HL-60/S4 (cell line): ENCODE measurements around the gene RHBDF2.

Experiments
- in situ Hi-C: fragments of 300-500 bp; cut with MboI; formaldehyde crosslinking; loops from 2 replicates; pipeline ENCODE4 v1.14.3; 2022; ENCODE audit warnings: low sequenced_read_pairs

Gene RHBDF2

GRCh38 chr17:76484228-76484725 lies 16.9 kb downstream of the RHBDF2 start:
- in situ Hi-C loops: no loop called here

- in situ Hi-C loops: no loop called here
These were observed 20.1 kb downstream of the RHBDF2 start for GRCh38 chr17:76481071-76481655.

GRCh38 chr17:76480632-76481031 lies 20.6 kb downstream of the RHBDF2 start:
- in situ Hi-C loops: no loop called here

- in situ Hi-C loops: no loop called here
These were observed 21.6 kb downstream of the RHBDF2 start for GRCh38 chr17:76479515-76480060.

DNA sequence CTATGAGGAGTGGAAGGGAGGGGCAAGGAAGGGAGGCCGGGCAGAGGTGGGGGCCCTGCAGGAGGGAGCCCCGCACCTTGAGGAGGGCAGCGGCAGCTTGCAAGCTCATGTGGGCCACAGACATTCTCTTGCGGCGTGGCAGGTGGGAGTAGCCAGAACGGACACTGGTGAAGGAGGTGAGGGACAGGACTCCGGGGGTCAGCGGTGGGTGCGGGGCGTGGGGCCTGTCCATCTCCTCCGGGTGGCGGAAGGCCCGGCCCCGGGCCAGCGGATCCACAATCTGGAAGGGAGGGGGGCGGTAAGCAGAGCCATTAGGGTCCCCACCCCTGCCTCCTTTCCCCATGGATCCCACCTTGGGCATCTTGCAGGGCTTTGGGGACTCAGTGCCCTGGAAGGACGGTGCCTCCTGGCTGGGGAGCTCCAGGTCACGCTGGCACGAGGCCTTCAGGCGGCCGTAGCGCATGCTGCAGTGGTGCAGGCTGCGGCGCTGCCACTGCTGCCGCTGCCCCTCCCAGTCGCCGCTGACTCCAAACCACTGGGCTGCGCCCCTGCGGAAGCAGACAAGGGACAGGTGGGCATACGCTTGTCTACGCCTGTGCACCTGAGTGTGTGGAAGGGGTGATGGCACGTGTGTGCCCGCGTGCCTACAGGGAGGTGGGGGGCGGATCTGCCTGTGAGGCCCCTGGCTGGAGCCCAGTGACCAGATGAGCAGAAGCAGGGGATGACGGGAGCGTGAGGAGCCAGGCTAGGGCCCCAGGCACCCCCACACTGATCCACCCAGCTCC lies 22.3 kb downstream of the RHBDF2 start:
- in situ Hi-C loops: no loop called here

DNA sequence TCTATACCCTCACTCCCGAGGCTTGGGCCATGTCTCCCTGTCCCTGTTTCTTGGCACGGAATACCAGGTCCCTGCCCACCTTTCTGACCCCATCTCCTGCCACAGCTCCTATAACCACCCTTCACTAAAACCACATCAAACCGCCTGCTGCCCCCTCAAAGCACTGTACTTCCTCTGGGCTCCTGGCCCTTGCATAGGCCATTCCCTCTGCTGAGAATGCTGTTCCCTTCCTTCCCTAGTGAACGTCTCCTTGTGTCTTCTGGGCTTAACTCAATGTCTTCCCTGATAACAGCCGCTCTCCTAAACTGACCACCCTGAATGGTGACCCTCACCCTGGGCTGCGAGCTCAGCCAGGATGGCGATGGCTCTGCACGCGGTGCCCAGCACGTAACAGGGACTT lies 23.1 kb downstream of the RHBDF2 start:
- in situ Hi-C loops: no loop called here

GRCh38 chr17:76477576-76477975 lies 23.6 kb downstream of the RHBDF2 start:
- in situ Hi-C loops: no loop called here

DNA sequence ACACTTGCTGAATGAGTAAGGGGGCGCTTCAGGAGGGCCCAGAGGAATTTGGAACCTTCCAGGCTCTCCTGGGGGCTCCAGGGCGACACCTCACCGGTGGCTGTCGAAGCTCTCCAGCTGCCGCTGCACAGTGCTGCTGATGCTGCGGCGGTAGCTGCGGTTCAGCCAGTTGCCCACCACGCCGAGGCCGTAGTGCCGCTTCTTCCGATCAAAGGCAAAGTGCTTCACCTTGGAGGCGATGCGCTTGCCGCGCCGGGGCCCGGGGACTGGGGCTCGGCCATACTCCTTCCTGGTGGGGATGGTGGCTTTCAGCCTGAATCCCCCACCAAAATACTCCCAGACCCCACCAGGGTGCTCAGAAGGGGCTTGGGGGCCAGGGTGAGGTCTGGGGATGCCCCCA lies 24.5 kb downstream of the RHBDF2 start:
- in situ Hi-C loops: no loop called here

- in situ Hi-C loops: no loop called here
These were observed 25.9 kb downstream of the RHBDF2 start for GRCh38 chr17:76475302-76475701.

DNA sequence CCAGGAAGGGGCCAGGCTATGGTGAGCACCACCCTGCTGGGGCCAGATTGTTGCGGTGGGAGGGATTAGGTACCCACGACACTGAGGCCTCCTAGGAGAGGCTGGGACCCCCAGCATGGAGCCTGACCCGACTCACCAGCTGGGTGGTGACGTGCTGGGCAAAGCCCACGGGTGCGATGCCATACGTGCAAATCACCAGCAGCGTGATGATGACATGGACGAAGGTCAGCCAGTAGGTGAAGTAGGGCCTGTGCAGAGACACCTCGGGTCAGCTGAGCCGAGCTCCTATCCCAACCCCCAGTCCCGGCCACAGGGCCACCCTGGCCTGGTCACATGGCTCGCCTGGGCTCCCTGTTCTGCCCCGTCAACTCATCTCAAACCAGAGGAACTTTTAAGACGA lies 26.3 kb downstream of the RHBDF2 start:
- in situ Hi-C loops: no loop called here

DNA sequence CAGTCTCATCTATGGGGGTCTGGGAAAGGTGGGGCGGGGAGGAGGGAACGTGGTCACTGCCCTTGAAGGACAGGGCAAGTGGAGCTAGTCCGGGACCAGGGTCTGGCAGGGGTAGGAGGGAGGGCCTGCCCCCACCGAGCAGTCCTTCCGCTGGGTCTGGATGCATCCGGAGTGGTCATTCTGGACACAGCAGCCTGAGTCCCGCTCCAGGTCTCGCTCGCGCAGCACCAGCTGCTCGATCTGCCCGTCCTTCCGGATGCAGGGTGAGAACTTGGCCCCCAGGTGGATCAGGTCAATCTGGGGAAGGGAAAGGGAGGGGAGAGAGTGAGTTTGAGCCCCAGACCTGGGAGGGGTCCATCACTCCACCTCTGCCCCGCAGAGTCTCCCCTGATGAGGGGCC lies 27.0 kb downstream of the RHBDF2 start:
- in situ Hi-C loops: no loop called here

- in situ Hi-C loops: no loop called here
These were observed 27.7 kb downstream of the RHBDF2 start for GRCh38 chr17:76473541-76473985.

GRCh38 chr17:76472726-76473125 lies 28.5 kb downstream of the RHBDF2 start:
- in situ Hi-C loops: no loop called here

DNA sequence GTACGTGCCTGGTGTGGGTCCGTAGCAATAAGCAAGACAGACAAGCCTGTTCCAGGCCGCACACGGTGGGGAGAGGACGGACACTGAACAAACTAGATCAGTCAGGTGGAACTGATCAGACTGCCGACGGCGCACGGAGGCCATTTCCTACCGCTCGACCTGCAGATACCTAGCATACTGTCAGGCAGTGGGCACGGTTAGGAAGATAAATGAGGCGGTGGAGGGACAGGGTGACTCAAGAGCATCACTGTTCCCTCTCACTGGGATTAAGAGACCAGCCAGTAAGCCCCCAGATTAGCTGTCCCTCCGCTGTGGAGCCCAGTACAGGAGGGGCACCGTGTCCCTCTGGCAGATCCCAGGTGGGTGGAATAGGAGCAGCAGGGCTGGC lies 29.0 kb downstream of the RHBDF2 start:
- in situ Hi-C loops: no loop called here

DNA sequence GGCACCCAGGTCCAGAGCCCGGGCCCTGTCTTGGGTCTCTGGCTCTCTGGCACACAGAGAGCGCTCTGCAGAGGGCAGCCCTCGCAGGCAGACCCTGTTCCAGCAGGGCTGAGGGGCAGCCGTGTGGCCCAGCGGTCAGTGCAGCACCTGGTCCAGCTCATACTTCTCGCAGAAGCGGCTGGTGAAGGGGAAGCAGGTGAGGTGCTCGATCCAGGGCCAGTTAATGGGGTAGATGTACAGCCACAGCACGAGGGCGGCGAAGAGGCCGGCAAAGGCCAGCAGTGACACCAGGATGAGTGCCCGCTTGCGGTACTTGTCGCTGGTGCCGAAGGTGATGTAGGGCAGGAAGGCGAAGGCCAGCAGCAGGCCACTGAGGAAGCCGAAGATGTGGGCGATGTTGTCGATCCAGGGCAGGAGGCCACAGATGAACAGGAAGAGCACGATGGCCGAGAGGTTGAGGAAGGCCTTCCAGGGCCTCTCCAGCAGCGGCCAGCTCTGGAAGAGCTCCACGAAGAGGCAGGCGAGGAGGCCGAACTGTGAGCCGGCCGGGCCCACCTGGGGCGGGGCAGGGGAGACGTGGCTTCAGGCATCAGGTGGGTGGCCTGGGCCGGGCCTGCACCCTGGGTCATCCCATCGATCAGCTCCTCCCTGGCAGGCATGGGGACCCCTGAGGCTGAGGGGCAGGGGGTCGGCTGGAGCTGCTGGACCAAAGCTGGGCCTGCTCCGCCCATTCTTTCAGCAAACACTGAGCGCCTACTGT lies 29.5 kb downstream of the RHBDF2 start:
- in situ Hi-C loops: no loop called here

GRCh38 chr17:76469991-76470739 lies 31.1 kb downstream of the RHBDF2 start:
- in situ Hi-C loops: loop anchor here (5.0 kb wide), 1 partner anchor 37 kb away; no protein-coding TSS in a partner anchor

GRCh38 chr17:76469076-76469990 lies 31.9 kb downstream of the RHBDF2 start:
- in situ Hi-C loops: loop anchor here (5.0 kb wide), 1 partner anchor 38 kb away; no protein-coding TSS in a partner anchor

DNA sequence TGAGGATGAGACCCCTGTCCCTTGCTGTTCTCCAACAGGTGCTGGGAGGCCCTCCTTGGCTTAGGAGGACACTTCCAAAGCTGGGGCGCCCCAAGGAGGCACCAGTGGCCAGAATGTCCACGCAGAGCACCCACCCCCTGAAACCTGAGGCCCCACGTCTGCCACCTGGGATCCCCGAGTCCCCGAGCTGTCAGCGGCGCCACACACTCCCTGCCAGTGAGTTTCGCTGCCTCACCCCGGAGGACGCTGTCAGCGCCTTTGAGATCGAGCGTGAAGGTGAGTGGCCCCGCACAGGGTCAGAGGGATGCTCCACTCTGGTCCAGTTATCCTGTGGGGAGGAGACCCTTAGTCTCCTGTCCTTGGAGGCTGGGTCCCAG lies 32.6 kb downstream of the RHBDF2 start:
- in situ Hi-C loops: loop anchor here (5.0 kb wide), 1 partner anchor 39 kb away; no protein-coding TSS in a partner anchor
